GM21576 (cell line): ENCODE measurements around the gene MIDN.
A peak's percentile ranks its signal among the peaks of the same experiment; 100 is the strongest.

Experiments
- ATAC-seq: cut with Tn5 transposase; IDR thresholded peaks from one replicate; pipeline ENCODE4 v1.9.1; 2021; ENCODE audit warnings: mild to moderate bottlenecking, moderate library complexity; ENCODE audit not compliant: unreplicated experiment

MIDN gene

DNA sequence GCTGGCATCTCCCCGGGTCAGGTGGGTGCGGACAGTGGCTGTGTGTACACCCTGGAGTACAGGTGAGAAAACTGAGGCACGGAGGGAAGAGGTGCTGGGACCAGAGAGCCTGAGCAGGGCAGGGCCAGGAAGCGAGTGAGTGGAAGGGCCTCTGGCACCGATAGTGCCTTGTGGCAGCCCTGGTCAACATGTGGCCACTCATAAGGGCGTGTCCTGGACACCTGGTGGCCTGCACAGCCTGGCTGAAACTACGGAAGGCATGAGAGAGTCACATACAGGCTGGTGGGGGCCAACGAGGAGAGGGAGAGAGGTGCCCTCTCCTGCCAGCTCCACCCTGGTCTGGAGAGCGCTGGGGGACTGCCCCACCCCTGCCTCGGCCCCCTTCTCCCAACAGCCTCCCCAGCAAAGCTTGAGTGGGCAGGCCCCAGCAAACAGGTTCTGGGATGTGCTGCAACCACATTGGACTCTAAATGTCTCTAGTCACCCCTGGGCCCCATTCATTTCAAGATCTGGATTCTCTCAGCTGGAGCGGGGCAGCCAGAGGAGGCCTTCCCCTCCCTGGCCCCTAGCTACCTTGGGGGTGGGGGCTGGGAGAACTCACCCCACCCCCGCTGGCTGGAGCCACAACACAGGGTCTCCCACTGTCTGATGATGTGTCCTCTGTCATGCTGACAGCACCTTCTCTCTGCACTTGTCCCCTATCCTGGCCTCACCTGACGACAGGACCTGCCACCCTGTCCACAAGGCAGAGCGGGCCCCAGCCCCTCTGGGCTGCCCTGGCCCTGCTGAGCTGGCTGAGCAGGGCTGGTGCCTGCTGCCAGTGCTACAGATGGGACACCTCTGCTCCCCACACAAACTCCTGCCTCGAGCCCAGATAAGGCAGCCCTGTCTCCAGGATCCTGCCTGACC is 16.4 kb upstream of the MIDN start:
- ATAC-seq: no peak

DNA sequence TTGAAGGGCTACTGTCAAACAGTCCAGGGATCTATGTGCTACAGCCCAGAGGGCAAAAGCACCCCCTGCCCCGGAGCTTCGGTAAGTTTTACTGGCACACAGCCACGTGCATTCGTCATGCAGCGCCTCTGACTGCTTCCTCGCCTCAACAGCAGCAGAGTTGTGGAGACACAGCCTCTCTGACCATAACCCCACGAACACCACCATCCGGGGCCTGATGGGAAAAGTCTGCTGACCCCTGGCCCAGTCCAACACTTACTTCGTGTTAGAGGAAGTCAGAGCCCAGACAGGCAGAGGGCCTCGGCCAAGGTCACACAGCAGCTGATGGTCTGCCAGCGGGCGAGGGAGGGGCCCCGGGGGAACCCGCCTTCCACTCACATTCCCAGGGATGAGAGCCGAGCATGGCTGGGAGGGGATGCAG is 15.7 kb upstream of the MIDN start:
- ATAC-seq: no peak

DNA sequence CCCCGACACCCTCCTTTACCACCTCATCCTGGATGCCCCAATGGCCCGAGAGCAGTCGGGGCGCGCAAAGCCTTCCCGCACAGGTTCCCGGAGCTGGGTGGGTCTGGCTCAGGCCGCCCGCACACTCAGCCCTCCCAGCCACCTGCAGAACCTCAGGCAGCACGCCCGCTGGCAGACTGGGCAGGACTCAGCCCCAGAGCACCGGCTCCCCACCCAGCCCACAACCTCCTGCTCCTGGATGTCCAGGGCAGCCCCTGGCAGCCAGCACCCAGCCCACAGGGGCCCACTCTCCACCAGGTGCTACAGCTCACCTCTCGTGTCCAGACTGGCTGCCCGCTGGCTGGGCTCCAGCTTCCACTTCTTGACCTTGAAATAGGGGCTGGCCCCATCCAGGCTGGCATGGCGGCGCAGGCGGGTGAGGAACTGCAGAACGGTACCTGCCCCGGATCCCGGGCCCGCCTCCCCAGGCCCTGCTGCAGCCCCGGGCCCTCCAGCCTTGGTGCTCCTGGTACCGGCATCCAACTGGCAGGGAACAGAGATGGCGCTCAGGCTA is 15.2 kb upstream of the MIDN start:
- ATAC-seq: no peak

DNA sequence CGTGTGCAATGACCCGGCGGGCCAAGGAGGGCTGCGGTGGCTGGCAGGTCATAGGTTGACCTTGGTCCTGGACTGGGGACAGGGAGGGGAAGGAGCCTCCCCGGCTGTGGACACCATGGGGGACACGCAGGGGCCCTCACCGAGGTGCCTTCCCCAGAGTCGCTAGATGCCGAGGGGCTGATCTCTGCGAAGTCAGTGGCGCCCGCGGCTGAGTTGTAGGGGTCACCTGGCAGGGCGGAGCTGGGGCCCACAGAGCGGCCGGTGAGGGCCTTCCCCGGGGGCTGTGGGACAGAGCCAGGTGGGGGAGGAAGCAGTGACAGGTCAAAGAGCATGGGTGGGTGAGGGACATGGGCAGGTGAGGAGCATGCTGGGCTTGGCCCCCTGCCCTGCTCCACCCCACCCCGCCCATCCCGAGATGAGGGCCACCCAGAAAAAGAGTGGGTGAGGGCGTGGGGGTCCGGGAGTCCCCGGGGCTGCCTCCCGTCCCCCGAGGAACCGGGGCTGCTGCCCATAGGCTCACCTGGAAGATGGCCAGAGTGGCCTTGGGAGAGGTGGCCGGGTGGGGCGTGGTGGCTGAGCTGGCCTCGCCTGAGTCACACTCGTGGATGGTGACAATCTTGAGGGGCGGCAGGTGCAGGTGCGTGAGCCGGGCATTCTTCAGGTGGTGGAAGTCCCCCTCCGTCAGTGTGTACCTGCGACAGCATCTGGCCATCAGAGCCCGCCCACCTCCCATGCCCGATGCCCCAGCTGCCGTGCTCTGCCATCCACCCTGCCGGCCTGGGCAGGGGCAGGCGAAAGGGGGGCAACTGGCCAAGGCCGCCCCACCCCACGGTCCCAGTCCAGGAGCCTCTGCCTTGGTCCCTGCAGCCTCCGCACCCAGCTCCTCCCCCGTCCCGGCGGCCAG is 14.1 kb upstream of the MIDN start:
- ATAC-seq: no peak

DNA sequence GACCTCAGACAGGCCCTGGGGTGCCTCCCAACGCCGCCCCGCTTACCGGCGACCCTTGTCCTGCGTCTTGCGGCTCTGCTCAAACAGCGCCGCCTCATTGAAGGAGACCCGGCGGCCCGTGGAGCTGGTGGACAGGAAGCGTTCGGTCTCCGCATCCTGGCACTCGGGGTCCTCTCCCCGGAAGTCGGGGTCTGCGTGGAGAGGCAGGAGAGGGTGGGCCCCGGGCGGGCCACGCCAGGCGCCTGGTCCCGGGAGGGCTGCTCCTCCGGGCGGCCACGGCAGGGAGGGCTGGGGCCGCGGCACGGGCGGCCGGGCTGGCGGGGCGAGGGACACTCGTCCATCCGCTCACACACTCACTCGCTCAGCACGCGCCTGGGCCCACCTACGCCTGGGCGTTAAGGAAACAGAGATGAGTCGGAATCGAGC is 13.4 kb upstream of the MIDN start:
- ATAC-seq: no peak

DNA sequence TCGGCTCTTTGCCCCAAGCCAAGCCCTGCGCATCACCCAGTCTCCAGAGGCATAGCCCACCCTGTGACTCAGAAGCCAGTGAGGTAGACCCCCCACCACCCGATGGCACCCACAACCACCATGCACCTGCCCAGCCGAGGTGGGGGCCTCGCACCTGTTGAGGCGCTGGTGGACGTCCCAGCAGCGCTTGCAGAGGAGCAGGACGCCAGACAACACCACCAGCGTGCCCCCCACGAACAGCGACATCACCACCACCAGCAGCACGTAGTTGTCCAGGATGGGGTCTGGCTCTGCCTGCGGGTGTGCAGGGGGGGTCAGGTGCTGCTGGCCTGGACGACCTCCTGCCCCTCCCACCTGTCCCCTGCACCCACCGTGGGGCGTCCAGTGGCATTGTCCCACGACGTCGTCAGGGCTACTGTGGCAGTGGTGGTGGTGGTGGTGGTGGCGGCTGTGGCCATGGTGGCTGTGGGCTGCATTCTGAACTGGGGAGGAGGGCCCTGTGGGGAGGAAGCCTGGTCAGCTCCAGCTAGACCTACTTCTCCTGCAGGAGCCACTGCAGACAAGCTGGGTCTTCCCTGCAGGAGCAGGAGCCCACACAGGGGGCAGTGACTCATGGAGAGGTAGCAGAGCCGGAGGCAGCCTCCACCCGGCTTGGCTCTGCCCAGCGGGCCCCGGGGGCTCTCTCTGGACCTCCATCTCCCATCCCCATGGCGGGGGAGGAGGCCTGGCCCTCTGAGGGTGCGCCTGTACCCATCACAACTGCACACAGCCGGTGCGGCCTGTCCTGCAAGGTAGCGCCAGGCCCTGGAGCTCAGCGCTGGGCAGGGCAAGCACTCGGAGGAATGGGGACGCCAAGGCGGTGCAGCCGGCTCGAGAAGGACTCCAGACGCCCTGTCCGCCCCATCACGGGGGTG is 12.5 kb upstream of the MIDN start:
- no peak for ATAC-seq

DNA sequence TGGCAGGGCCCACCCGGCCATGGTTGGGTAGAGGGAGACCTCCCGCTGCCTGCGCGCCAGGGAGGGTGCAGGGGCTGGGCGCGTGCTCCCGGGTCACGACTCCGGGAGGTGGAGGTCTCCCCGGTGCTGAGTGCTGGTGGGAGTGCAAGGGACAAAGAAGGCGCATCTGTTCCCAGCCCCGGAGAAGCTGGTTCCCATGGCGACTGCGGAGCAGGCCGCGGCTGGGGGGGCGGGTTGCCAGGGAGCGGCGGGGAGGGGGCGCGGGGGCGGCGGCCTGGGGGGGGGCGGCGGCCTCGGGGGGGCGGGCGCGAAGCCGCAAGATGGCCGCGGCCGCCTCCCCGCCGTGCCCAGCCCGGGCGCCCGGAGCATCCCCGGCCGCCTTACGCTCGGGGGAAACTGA is 11.8 kb upstream of the MIDN start:
- ATAC-seq: no peak

DNA sequence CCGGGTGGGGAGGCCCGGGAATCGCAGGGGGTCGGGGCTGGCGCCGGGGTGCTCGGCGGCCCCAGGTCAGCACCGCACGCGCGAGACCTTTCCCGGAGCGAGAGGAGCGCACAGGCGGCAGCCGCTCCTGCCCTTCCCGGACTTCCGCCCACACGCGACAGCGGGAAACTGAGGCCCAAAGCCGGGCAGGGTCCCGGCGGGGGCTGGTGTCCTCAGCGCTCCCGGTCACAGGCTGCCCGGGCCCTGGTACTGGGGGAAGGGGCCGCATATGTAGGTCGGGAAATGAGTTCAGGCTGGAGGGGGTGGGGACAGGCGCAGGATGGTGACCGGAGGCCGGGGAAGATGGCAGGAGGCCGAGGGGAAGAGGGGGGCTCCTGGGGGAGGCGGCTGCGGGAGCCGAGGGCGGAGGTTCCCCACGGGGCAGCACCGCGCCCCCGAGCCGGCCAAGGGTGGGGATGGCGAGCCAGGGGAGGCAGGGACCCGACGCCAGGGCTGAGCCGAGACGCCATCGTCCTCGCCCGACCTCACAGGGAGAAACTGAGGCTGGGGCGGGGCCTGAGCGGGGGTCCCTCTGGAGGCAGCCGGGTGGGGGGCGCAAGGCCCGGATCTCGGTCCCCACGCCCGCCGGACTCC is 11.2 kb upstream of the MIDN start:
- no peak for ATAC-seq

DNA sequence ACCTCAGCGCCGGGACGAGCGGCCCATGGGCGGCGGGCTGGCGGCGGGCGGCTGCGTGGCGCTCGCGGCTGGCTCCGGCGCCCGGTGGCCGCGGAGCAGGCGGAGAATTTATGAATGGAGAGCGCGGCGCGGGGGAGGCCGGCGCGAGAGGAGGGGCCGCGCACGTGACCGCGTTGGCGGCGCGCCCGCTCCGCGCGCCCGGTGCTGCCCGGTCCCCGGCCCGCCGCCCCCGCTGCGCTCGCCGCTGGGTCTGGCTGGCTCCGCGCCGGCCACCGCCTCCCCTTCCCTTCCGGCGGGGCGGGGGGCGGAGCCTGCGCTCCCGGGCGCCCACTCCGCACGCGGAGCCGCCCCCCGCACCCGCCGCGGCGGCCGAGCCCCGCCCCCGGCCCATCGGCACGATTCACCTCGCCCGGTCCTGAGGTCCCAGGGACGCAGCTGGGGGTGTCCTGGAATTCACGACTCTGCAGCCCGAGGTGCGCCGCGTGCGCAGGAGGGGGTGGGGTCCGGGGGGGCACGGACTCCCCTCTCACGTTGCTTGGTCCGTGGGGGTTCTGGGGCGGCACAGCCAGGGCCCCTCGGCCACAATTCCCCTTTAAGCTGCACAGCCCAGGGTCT is 10.5 kb upstream of the MIDN start, which contains the start of gene CBARP:
CBARP (minus strand) TSS at position 252 of the 615 bp plus-strand sequence. CDS start 1,905 bp downstream, outside the sequence.
- ATAC-seq: no peak

DNA sequence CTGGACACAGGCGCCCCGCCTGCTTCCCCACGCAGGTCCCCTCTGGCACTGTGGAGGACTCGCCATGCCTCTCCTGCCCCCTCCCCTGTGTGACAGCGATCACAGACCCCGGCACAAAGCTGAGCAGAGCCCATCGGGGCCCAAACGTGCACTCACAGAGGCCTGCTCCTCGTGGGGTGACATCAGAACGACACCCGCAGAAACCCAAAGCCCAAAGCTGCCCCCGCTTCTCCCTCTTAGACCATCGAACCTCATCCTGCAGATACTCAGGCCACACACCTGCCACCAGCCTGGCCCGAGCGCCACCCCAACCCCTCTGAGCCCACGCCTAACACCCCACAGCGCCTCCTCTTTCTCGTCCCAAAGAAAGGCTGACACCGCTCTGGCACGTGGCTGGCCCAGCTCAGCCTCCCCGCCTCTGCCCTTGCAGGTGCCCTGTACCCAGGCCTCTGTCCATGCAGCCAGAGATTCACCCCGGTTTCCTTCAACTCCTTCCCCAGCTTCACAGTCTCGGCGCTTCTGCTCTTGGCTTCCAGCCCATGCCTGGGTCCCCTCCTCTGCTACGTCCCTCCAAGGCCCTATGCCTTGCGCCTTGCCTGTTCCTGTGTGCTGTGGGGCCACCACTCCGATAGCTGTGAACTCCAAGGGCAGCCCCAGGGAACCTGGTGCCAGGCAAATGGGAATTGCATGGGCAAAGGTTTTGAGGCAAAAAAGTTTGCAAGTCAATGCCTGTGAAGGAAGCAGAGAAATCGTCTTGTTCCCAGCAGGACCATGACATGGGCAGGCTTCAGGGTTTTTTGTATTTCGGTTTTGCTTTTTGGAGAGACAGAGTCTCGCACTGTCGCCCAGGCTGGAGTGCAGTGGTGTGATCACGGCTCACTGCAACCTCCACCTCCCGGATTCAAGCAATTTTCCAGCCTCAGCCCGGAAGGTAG is 9.7 kb upstream of the MIDN start:
- no peak for ATAC-seq

DNA sequence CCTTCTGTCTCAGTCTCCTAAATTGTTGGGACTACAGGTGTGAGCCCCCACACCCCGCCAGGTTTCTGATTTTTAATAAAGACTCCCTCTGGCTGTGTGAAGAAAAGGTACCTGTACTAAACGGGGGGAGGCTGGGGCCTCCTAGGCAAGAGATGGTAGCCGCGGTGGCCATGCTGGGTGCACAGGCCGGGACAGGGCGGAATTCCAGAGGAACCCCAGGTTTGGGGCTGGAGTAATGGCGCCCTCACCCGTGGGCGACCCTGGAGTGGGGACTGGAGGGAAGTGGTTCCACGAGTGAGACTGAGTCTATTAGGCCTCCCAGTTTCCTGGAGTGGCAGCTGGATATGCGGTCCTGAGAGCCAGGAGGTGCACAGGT is 9.0 kb upstream of the MIDN start:
- ATAC-seq: no peak

DNA sequence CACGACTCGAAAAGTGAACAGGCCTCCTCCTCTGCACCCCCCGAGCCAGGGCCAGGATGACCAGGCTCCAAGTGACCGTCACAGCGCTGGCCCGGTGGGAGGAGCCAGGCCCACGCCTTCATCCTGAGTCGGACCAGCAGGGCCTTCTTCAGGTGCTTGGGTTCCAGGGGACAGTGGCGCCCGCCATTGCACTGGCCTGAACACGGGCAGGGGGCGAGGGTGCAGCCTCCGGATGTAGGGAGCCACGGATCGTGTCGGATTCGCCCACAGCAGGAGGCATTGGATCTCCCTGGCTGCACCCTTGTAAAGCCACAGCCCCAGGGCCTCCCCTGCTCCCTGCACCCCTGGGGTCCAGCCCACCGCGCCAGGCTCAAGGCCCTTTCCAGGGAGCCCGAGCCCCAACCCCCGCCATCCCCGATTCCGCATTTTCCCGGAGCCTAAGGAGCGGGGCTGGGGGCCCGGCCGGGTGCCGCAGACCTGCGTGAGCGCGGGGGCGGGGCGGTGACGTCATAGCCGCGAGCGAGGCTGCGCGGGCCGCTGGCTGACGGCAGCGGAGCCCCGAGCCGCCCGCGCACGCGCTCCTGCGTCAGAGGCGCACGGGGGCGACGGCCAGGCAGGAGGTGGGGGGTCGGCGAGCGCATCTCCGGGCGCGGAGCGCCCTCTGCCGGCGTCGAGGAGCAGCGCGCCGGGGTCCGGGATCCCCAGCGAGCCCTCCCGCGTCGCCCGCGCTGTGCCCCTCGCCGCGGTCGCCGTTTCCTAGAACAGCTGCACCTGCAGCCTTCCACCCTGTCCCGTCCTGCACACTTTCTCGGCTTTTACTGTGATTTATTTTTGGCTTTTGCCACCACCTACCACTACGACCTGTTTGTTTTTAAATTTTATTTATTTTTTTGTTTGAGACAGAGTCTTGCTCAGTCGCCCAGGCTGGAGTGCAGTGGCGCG is 8.3 kb upstream of the MIDN start:
- no peak for ATAC-seq

DNA sequence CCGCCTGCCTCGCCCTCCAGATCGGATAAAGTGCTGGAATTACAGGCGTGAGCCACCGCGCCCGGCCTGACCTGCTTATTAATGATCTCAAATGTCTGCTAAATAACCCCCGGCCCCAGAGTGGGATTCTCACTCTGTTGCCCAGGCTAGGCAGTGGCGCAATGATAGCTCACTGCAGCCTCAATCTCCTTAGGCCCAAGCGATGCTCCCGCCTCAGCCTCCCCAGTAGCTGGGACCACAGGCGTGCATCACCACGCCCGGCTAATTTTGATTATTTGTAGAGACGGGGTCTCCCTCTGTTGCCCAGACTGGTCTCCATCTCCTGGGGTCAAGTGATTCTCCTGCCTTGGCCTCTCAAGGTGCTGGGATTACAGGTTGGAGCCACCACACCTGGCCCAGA is 7.5 kb upstream of the MIDN start:
- no peak for ATAC-seq

DNA sequence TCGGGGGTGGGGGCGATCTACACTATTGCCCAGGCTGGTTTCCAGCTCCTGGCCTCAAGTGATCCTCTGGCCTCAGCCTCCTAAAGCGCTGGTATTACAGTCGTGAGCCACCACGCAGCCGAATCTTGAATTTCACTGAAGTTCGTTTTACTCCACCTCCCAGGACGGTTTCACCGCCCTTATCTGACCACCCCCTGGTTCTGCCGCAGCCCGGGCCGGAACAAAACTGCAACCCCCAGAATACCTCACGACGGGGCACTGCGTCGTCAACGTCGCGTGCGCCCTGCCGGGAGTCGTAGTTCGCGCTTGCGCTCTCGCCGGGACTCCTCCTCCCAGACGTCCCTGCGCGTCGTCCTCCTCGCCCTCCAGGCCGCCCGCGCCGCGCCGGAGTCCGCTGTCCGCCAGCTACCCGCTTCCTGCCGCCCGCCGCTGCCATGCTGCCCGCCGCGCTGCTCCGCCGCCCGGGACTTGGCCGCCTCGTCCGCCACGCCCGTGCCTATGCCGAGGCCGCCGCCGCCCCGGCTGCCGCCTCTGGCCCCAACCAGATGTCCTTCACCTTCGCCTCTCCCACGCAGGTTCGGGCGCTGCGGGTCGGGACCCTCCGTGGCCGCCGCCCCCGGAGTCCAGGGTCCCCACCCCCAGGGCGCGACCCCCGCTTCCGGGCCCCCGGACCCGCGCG is 6.8 kb upstream of the MIDN start, which contains the start of gene ATP5F1D:
ATP5F1D (plus strand) TSS at position 335 of the 679 bp plus-strand sequence; CDS start at position 435, 100 bp downstream.
- peak; percentile 41 for ATAC-seq

DNA sequence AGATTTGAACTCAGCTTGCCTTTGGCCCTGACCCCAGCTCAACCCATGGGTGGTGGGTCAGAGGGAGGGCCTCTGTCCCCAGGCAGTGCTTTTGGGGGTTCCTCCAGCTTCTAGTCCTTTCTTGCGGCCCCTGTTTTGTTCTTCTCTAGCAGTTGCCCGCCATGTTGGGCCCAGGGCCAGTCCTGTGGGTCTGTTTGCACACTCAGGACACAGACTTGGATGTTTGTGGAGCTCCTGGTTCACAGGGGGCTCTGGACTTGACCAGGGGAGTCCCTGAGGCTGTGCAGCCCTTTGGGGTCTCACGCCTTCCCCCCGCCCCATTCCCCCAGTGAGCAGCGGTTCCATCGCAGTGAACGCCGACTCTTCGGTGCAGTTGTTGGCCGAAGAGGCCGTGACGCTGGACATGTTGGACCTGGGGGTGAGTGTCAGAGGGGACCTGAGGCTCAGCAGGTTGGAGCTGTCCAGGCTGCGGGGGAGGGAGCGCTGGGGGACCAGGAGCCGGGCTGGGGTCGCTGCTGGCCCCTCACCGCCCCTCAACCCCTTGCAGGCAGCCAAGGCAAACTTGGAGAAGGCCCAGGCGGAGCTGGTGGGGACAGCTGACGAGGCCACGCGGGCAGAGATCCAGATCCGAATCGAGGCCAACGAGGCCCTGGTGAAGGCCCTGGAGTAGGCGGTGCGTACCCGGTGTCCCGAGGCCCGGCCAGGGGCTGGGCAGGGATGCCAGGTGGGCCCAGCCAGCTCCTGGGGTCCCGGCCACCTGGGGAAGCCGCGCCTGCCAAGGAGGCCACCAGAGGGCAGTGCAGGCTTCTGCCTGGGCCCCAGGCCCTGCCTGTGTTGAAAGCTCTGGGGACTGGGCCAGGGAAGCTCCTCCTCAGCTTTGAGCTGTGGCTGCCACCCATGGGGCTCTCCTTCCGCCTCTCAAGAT is 4.4 kb upstream of the MIDN start:
- ATAC-seq: no peak
